DOHH2 (cell line): ENCODE data around the gene LRRC73.

Experiments used
- H3F3A ChIP-seq: fragments of 200-600 bp; sonication (generic), shearing (Covaris generic); 2 replicates; pipeline ENCODE4 v1.6.0; 2016; ENCODE audit warnings: antibody characterized with exemption, mild to moderate bottlenecking; ENCODE audit not compliant: control insufficient read depth, insufficient read depth
- H3K27ac ChIP-seq: fragments of 200-600 bp; sonication (generic); 2 replicates; pipeline ENCODE4 v1.5.1; 2014; ENCODE audit warnings: low read depth, mild to moderate bottlenecking, low read length, moderate library complexity
- H3K27me3 ChIP-seq: fragments of 200-600 bp; sonication (generic); 2 replicates; pipeline ENCODE4 v1.6.1; 2014; ENCODE audit warnings: mild to moderate bottlenecking, low read length, mixed read lengths; ENCODE audit not compliant: control insufficient read depth
- H3K36me3 ChIP-seq: fragments of 200-600 bp; sonication (generic); 2 replicates; pipeline ENCODE4 v1.6.1; 2014; ENCODE audit warnings: mild to moderate bottlenecking, low read length, moderate library complexity, mixed read lengths; ENCODE audit not compliant: control insufficient read depth
- H3K4me1 ChIP-seq: fragments of 200-600 bp; sonication (generic); 2 replicates; pipeline ENCODE4 v1.6.1; 2014; ENCODE audit warnings: mild to moderate bottlenecking, low read length, mixed read lengths; ENCODE audit not compliant: control insufficient read depth
- H3K4me2 ChIP-seq: fragments of 200-600 bp; sonication (generic); 2 replicates; pipeline ENCODE4 v1.6.0; 2014; ENCODE audit warnings: mild to moderate bottlenecking, low read length, moderate library complexity
- H3K4me3 ChIP-seq: fragments of 200-600 bp; sonication (generic); 2 replicates; pipeline ENCODE4 v1.5.1; 2014; ENCODE audit warnings: mild to moderate bottlenecking, low read length, mixed read lengths
- H3K79me2 ChIP-seq: fragments of 200-600 bp; sonication (generic); 2 replicates; pipeline ENCODE4 v1.6.1; 2014; ENCODE audit warnings: mild to moderate bottlenecking, low read length, mixed read lengths; ENCODE audit not compliant: control insufficient read depth
- H3K9me2 ChIP-seq: fragments of 200-600 bp; sonication (generic); replicated peaks from 2 replicates; pipeline ENCODE4 v1.6.1; 2014; ENCODE audit warnings: mild to moderate bottlenecking, low read length, mixed read lengths; ENCODE audit not compliant: control insufficient read depth
- H3K9me3 ChIP-seq: fragments of 200-600 bp; sonication (generic); 2 replicates; pipeline ENCODE4 v1.6.1; 2014; ENCODE audit warnings: antibody characterized with exemption, low read length, mixed read lengths; ENCODE audit not compliant: control insufficient read depth, insufficient read depth
- H4K20me1 ChIP-seq: fragments of 200-600 bp; sonication (generic); 2 replicates; pipeline ENCODE4 v1.6.0; 2014; ENCODE audit warnings: low read depth, mild to moderate bottlenecking, antibody characterized with exemption, low read length, moderate library complexity; ENCODE audit not compliant: control insufficient read depth, insufficient read depth
- EZH2phosphoT487 ChIP-seq: fragments of 200-600 bp; sonication (generic); IDR thresholded peaks from 2 replicates; pipeline ENCODE4 v1.6.1; 2017; ENCODE audit warnings: borderline replicate concordance, mild to moderate bottlenecking, antibody characterized with exemption, low read length, moderate library complexity, mixed read lengths
- TF ChIP-seq, protein P1 (sequence below): fragments of 200-600 bp; sonication (generic); IDR thresholded peaks from one replicate; pipeline ENCODE4 v1.5.1; 2014; ENCODE audit warnings: antibody characterized with exemption, mild to moderate bottlenecking, low read depth, low read length; ENCODE audit not compliant: poor library complexity, severe bottlenecking

Gene LRRC73

GRCh38 chr6:43469947-43470346, 40.2 kb downstream of the LRRC73 start:
- H3K27ac ChIP-seq, result no peak overlapping the region
- TF ChIP-seq, protein P1, sequence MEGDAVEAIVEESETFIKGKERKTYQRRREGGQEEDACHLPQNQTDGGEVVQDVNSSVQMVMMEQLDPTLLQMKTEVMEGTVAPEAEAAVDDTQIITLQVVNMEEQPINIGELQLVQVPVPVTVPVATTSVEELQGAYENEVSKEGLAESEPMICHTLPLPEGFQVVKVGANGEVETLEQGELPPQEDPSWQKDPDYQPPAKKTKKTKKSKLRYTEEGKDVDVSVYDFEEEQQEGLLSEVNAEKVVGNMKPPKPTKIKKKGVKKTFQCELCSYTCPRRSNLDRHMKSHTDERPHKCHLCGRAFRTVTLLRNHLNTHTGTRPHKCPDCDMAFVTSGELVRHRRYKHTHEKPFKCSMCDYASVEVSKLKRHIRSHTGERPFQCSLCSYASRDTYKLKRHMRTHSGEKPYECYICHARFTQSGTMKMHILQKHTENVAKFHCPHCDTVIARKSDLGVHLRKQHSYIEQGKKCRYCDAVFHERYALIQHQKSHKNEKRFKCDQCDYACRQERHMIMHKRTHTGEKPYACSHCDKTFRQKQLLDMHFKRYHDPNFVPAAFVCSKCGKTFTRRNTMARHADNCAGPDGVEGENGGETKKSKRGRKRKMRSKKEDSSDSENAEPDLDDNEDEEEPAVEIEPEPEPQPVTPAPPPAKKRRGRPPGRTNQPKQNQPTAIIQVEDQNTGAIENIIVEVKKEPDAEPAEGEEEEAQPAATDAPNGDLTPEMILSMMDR, result no peak
- TF ChIP-seq EZH2phosphoT487, result no peak

GRCh38 chr6:43468748-43469681, 41.1 kb downstream of the LRRC73 start:
- no peaks in the 10 kb centered on the region for H3K9me3 ChIP-seq
- H3K4me3 ChIP-seq, result no peak overlapping the region
- no peaks in the 10 kb centered on the region for H3K9me2 ChIP-seq
- H3K36me3 ChIP-seq, result no peaks in the 10 kb centered on the region
- peaks cover 24% of the 10 kb centered on the region for H3K27me3 ChIP-seq
- no peak for TF ChIP-seq EZH2phosphoT487
- TF ChIP-seq, protein P1, result no peak
- no peaks in the 10 kb centered on the region for H3K4me1 ChIP-seq
- H4K20me1 ChIP-seq, result no peaks in the 10 kb centered on the region
- H3K79me2 ChIP-seq, result no peaks in the 10 kb centered on the region
- H3K27ac ChIP-seq, result no peak overlapping the region
- H3K4me2 ChIP-seq, result no peak overlapping the region
- no peaks in the 10 kb centered on the region for H3F3A ChIP-seq

More at GRCh38 chr6:43469947-43470346, 40.2 kb downstream of the LRRC73 start:
- no peaks in the 10 kb centered on the region for H3K36me3 ChIP-seq
- no peaks in the 10 kb centered on the region for H3K9me3 ChIP-seq
- no peaks in the 10 kb centered on the region for H3F3A ChIP-seq
- no peaks in the 10 kb centered on the region for H3K79me2 ChIP-seq
- no peaks in the 10 kb centered on the region for H4K20me1 ChIP-seq
- peaks cover 24% of the 10 kb centered on the region for H3K27me3 ChIP-seq
- no peaks in the 10 kb centered on the region for H3K4me1 ChIP-seq
- no peak overlapping the region for H3K4me3 ChIP-seq
- no peak overlapping the region for H3K4me2 ChIP-seq
- H3K9me2 ChIP-seq, result no peaks in the 10 kb centered on the region

DNA sequence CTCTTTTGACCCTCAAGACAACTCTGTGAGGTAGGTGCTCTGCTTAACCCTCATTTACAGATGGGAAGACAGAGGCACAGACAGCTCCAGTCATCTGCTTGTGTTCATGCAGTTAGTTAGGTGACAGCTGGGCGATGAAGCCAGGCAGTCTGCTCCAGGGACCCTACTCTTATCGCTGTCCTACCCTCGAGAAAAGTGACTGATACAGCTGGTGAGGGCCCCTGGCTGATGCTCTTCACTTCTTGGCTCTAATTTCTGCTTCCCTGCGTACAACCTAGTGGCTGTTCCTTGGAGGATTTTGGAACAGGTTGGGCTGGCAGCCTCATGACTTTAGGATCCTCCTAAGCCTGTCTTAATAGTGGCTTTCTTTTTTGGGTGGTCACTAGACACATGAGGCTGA, 41.9 kb downstream of the LRRC73 start:
- TF ChIP-seq, protein P1, result no peak
- no peak for TF ChIP-seq EZH2phosphoT487
- no peaks in the 10 kb centered on the region for H4K20me1 ChIP-seq
- H3K36me3 ChIP-seq, result no peaks in the 10 kb centered on the region
- no peaks in the 10 kb centered on the region for H3F3A ChIP-seq
- H3K9me2 ChIP-seq, result no peaks in the 10 kb centered on the region
- H3K4me1 ChIP-seq, result no peaks in the 10 kb centered on the region
- H3K79me2 ChIP-seq, result no peaks in the 10 kb centered on the region
- no peak overlapping the region for H3K4me2 ChIP-seq
- H3K27ac ChIP-seq, result no peak overlapping the region
- no peaks in the 10 kb centered on the region for H3K9me3 ChIP-seq
- H3K4me3 ChIP-seq, result no peak overlapping the region
- peaks cover 29% of the 10 kb centered on the region for H3K27me3 ChIP-seq
